Nephron (organoid): ENCODE data around the gene GZMH.

Experiments used
- H3K27ac Mint-ChIP-seq, 3 experiments: 2 replicates each; pipeline ENCODE4 v1.8.0; 2020; ENCODE audit warnings: mixed read lengths in 3 of 3, mild to moderate bottlenecking in 2 of 3, moderate library complexity in 1 of 3
- H3K27me3 Mint-ChIP-seq: 2 replicates; pipeline ENCODE4 v1.8.0; 2021; ENCODE audit warnings: low read depth, mild to moderate bottlenecking, moderate library complexity, mixed read lengths
- H3K36me3 Mint-ChIP-seq: 2 replicates; pipeline ENCODE4 v1.8.0; 2020; ENCODE audit warnings: low read depth, mixed read lengths
- H3K4me1 Mint-ChIP-seq: 2 replicates; pipeline ENCODE4 v1.8.0; 2020; ENCODE audit warnings: mixed read lengths
- H3K4me3 Mint-ChIP-seq, 3 experiments: 2 replicates each; pipeline ENCODE4 v1.8.0; 2020; ENCODE audit warnings: mild to moderate bottlenecking in 3 of 3, mixed read lengths in 3 of 3, moderate library complexity in 2 of 3
- H3K9me3 Mint-ChIP-seq: 2 replicates; pipeline ENCODE4 v1.8.0; 2020; ENCODE audit warnings: mixed read lengths
- TF ChIP-seq, protein P1 (sequence below), 3 experiments: fragments of 200-600 bp; sonication (generic); IDR thresholded peaks; one replicate each; pipeline ENCODE4 v1.5.0; 2021; ENCODE audit warnings: antibody characterized with exemption in 3 of 3; ENCODE audit not compliant: unreplicated experiment in 3 of 3

The GZMH gene

DNA sequence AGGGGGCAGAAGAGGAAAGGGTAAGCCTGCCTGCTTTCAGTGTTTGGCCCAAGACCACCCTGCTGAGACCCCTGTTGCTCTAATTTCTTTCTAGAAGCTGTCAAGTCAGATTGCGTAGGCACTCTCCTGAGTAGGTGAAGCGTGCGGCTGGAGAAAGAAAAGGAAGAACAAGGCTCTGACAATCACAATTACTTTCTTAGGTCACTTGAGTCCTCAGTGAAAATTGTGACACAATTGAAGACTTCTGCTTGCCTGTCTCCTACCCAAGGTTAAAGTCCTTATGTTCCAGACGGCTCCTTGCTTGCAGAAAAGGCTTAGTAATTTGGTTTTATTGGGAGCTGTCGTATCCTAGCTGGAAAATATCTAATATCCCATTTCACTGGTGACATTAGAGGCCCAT is 32.7 kb downstream of the GZMH start:
- Mint-ChIP-seq H3K27me3 (no peaks in the 10 kb centered on the region), H3K4me3 (no peak overlapping the region), H3K4me1 (no peaks in the 10 kb centered on the region), H3K27ac (no peak overlapping the region), H3K36me3 (no peaks in the 10 kb centered on the region), H3K9me3 (no peaks in the 10 kb centered on the region)
- TF ChIP-seq, protein P1, sequence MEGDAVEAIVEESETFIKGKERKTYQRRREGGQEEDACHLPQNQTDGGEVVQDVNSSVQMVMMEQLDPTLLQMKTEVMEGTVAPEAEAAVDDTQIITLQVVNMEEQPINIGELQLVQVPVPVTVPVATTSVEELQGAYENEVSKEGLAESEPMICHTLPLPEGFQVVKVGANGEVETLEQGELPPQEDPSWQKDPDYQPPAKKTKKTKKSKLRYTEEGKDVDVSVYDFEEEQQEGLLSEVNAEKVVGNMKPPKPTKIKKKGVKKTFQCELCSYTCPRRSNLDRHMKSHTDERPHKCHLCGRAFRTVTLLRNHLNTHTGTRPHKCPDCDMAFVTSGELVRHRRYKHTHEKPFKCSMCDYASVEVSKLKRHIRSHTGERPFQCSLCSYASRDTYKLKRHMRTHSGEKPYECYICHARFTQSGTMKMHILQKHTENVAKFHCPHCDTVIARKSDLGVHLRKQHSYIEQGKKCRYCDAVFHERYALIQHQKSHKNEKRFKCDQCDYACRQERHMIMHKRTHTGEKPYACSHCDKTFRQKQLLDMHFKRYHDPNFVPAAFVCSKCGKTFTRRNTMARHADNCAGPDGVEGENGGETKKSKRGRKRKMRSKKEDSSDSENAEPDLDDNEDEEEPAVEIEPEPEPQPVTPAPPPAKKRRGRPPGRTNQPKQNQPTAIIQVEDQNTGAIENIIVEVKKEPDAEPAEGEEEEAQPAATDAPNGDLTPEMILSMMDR (IDR thresholded peaks at IDR 0.05; ENCODE audit: unreplicated experiment in 3 of 3) = no peak

DNA sequence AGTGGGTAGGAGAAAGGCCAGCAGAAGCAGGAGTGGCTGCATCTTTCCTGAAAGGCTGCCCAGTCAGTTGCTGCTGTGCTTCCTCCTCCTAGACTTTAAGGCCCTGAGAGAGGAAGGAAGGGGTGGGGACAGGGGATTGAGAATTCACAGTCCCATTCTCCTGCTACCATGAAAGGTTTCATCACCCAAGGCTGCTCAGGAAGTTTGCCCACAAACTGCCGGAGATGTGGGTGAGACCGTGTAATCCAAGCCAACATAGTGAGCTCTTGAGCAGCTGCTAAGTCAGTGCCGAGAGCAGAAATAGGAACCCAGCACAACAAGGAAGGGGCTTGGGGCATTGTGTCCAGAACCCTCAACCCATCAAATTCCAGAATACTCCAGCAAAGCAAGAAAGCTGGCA is 33.3 kb downstream of the GZMH start, which contains the start of gene CTSG:
CTSG (minus strand) TSS at position 69 of the 400 bp plus-strand sequence; CDS start at position 42, 27 bp downstream.
- Mint-ChIP-seq H3K27me3 (no peaks in the 10 kb centered on the region), H3K9me3 (no peaks in the 10 kb centered on the region), H3K4me3 (no peak within 1 kb of the TSS), H3K4me1 (no peaks in the 10 kb centered on the region), H3K27ac (no peak within 1 kb of the TSS), H3K36me3 (no peaks in the 10 kb centered on the region)
- TF ChIP-seq, protein P1 (IDR thresholded peaks at IDR 0.05; ENCODE audit: unreplicated experiment in 3 of 3) = no peak

DNA sequence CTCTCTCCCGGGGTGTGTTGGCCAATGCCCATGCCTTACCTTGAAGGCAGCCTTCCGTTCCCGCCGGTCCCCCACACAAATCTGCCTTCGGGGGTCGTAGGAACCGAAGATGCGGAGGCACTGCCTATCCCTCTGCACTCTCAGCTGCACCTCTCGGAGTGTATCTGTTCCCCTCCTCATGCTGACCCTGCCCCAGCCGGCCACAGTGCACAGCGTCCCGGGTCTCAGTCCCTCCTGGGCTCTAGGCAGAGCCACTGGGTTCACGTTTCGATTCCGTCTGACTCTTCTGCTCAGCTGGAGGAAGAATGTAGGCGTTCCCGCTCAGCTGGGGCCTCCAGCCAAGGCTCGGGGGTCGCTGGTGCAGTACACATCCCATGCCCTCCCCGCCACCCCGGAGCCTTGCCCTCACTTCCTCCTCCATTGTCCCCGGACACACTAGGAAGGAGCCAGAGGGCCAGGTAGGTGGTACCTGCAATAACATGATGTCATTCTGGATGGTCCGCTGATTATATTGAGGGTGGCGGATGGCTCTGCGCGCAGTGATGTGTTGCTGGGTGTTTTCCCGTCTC is 35.2 kb downstream of the GZMH start:
- Mint-ChIP-seq H3K27ac (no peak overlapping the region), H3K27me3 (no peaks in the 10 kb centered on the region), H3K9me3 (no peaks in the 10 kb centered on the region), H3K36me3 (no peaks in the 10 kb centered on the region), H3K4me3 (no peak overlapping the region), H3K4me1 (no peaks in the 10 kb centered on the region)
- TF ChIP-seq, protein P1 (IDR thresholded peaks at IDR 0.05; ENCODE audit: unreplicated experiment in 3 of 3) = no peak

DNA sequence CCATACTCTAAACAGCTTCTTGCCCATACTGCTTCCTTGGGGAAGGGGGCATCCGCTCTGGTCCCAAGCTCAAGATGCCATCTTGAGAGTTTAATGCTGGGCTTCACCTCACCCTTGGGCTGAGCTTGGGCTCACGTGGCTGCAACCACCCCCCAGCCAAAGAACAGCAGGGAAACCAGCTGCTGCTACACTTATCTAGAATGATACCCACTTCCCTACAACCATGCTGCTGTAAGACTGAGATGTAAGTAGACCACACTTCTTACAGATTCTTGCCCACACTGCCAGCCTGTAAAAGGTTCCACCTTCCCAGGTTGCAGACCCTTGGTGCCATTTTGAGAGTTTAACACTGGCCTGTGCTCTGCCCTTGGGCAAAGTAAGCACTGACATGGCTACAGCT is 43.2 kb downstream of the GZMH start:
- TF ChIP-seq, protein P1 (IDR thresholded peaks at IDR 0.05; ENCODE audit: unreplicated experiment in 3 of 3) = no peak
- H3K4me3 Mint-ChIP-seq = no peak overlapping the region
- H3K36me3 Mint-ChIP-seq = no peaks in the 10 kb centered on the region
- peaks cover 8% of the 10 kb centered on the region for H3K9me3 Mint-ChIP-seq
- H3K27ac Mint-ChIP-seq = no peak overlapping the region
- no peaks in the 10 kb centered on the region for H3K27me3 Mint-ChIP-seq
- H3K4me1 Mint-ChIP-seq = no peaks in the 10 kb centered on the region

DNA sequence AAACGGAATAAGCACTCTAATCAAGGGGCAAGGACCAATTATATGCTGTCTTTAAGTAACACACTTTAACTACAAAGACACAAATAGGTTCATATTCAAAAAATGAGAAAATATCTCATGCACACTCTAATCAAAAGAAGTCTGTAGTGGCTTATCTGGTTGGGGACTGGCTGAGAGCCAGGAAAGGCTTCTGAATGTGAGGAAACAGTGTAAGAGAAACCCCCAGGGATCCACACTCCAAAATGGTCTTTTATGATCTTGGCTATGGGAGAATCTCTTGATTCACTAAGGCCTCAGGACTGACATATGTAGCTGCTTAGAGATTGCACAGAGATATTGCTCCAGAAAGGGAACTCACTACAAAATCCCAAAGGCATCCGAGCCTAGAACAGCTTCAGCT is 43.7 kb downstream of the GZMH start:
- H3K9me3 Mint-ChIP-seq = peaks cover 8% of the 10 kb centered on the region
- TF ChIP-seq, protein P1 (IDR thresholded peaks at IDR 0.05; ENCODE audit: unreplicated experiment in 3 of 3) = no peak

DNA sequence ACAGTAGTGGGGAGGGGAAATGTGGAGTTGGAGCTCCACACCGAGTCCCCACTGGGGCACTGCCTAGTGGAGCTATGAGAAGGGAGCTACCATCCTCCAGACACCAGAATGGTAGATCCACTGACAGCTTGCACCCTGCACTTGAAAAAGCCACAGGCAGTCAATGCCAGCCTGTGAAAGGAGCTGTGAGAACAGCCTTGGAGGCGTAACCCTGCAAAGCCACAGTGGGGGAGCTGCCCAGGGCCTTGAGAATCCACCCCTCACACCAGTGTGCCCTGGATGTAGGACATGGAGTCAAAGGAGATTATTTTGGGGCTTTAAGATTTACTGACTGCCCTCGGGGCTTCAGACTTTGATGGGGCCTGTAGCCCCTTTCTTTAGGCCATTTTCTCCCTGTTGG is 46.0 kb downstream of the GZMH start:
- TF ChIP-seq, protein P1 (IDR thresholded peaks at IDR 0.05; ENCODE audit: unreplicated experiment in 3 of 3) = no peak

More for the DNA sequence above, 43.7 kb downstream of the GZMH start:
- no peak overlapping the region for H3K4me3 Mint-ChIP-seq
- H3K36me3 Mint-ChIP-seq = no peaks in the 10 kb centered on the region
- no peaks in the 10 kb centered on the region for H3K27me3 Mint-ChIP-seq
- H3K4me1 Mint-ChIP-seq = no peaks in the 10 kb centered on the region
- H3K27ac Mint-ChIP-seq = no peak overlapping the region

More for the DNA sequence above, 46.0 kb downstream of the GZMH start:
- no peaks in the 10 kb centered on the region for H3K27me3 Mint-ChIP-seq
- no peak overlapping the region for H3K4me3 Mint-ChIP-seq
- no peaks in the 10 kb centered on the region for H3K4me1 Mint-ChIP-seq
- no peak overlapping the region for H3K27ac Mint-ChIP-seq
- H3K36me3 Mint-ChIP-seq = no peaks in the 10 kb centered on the region
- peaks cover 8% of the 10 kb centered on the region for H3K9me3 Mint-ChIP-seq
